HG02885 (cell line): ENCODE results near the gene DDX54.
A peak's percentile ranks its signal among the peaks of the same experiment; 100 is the strongest.

Experiments used
- ATAC-seq: cut with Tn5 transposase; IDR thresholded peaks from one replicate; pipeline ENCODE4 v1.9.1; 2021; ENCODE audit warnings: mild to moderate bottlenecking; ENCODE audit not compliant: unreplicated experiment, poor library complexity

DDX54 gene

GRCh38 chr12:113185180-113186032 is at the start of gene DDX54, which contains the start of gene RITA1:
Gene DDX54, minus strand, starts transcription at chr12:113185478. Its CDS starts 27 bp downstream, at chr12:113185451.
Gene RITA1, plus strand, starts transcription at chr12:113185721. Its CDS starts 1,026 bp downstream, at chr12:113186747.
- ATAC-seq: peak; percentile 51

GRCh38 chr12:113234483-113234882 is 49.2 kb upstream of the DDX54 start:
- ATAC-seq: no peak

- ATAC-seq: no peak
These were observed 48.7 kb upstream of the DDX54 start for GRCh38 chr12:113233967-113234366.

- peak; percentile 59 for ATAC-seq
These were observed 47.7 kb upstream of the DDX54 start for GRCh38 chr12:113232840-113233585.

- ATAC-seq: no peak
These were observed 47.0 kb upstream of the DDX54 start for GRCh38 chr12:113232089-113232839.

- ATAC-seq: no peak
These were observed 46.2 kb upstream of the DDX54 start for GRCh38 chr12:113231235-113232088.

- ATAC-seq: peak; percentile 8
These were observed 45.3 kb upstream of the DDX54 start for GRCh38 chr12:113230315-113231234.

- no peak for ATAC-seq
These were observed 43.2 kb upstream of the DDX54 start for GRCh38 chr12:113228394-113229028.

- ATAC-seq: no peak
These were observed 42.6 kb upstream of the DDX54 start for GRCh38 chr12:113227686-113228391.

- ATAC-seq: no peak
These were observed 41.7 kb upstream of the DDX54 start for GRCh38 chr12:113226696-113227568.

GRCh38 chr12:113224955-113225354 is 39.7 kb upstream of the DDX54 start:
- no peak for ATAC-seq

GRCh38 chr12:113222730-113223531 is 37.7 kb upstream of the DDX54 start:
- ATAC-seq: no peak

- ATAC-seq: no peak
These were observed 36.9 kb upstream of the DDX54 start for GRCh38 chr12:113221997-113222729.

GRCh38 chr12:113221181-113221996 is 36.1 kb upstream of the DDX54 start, which contains the start of gene TPCN1:
Gene TPCN1, plus strand, starts transcription at chr12:113221464. Its CDS starts 5,389 bp downstream, at chr12:113226853.
- peak; percentile 91 for ATAC-seq
